K562 (cell line): Measurements from ENCODE around the gene SKIC2. TPM values are rescaled to one million over a fixed set of nuclear protein-coding genes. Genes with fewer than 3 reads are reported as not detected.

Source experiments
- EP400 ChIP-seq: fragments of 450-650 bp; IDR thresholded peaks from 2 replicates; pipeline ENCODE4 v1.6.1; 2017; ENCODE audit warnings: antibody characterized with exemption, mild to moderate bottlenecking, moderate library complexity
- FOS ChIP-seq: IDR thresholded peaks from 3 replicates; pipeline ENCODE4 v1.6.1; 2011; ENCODE audit not compliant: insufficient read length; ENCODE audit errors: extremely low read depth
- FOXJ2 ChIP-seq: fragments of 200-800 bp; sonication (Bioruptor generic); IDR thresholded peaks from 2 replicates; pipeline ENCODE4 v1.6.1; 2016; ENCODE audit warnings: missing genetic modification characterization, missing compliant biosample characterization
- GTF2A2 ChIP-seq: IDR thresholded peaks from 2 replicates; pipeline ENCODE4 v1.6.1; 2016; ENCODE audit warnings: mild to moderate bottlenecking, missing genetic modification characterization, missing compliant biosample characterization
- GTF2E2 ChIP-seq: fragments of 200-800 bp; sonication (Bioruptor generic); IDR thresholded peaks from 2 replicates; pipeline ENCODE4 v1.6.1; 2016; ENCODE audit warnings: missing genetic modification characterization, missing compliant biosample characterization
- TAF7 ChIP-seq: fragments of 450-650 bp; IDR thresholded peaks from 2 replicates; pipeline ENCODE4 v1.6.1; 2016; ENCODE audit warnings: missing genetic modification characterization, missing compliant biosample characterization
- TCF3 ChIP-seq: sonication (generic); formaldehyde crosslinking; IDR thresholded peaks from 2 replicates; pipeline ENCODE4 v1.4.0; 2020; ENCODE audit warnings: mild to moderate bottlenecking, missing genetic modification reagents
- TSC22D4 ChIP-seq: fragments of 450-650 bp; IDR thresholded peaks from 2 replicates; pipeline ENCODE4 v1.6.1; 2016; ENCODE audit warnings: missing genetic modification characterization, missing biosample characterization, control low read depth
- ZNF263 ChIP-seq: sonication (generic); formaldehyde crosslinking; IDR thresholded peaks from 2 replicates; pipeline ENCODE4 v1.8.0; 2022; ENCODE audit warnings: mild to moderate bottlenecking, missing genetic modification reagents, borderline replicate concordance
- polyA plus RNA-seq, 8 experiments: library from polyadenylated mRNA; depleted of rRNA in 4 of 8; stranded (reverse) in 5 of 8; unstranded in 3 of 8; fragments of >200 nt; fragmentation: Nextera tagmentation in 2 of 8; fragmentation: Illumina TruSeq in 1 of 8; extraction: Ambion mirVana in 2 of 8; extraction: Trizol in 1 of 8; gene quantifications; 2 replicates each; pipeline versions ENCODE4 v1.2.1 to v1.2.3, GENCODE V29; 2011 to 2014; ENCODE audit warnings: inconsistent platforms in 1 of 8, missing spikeins in 1 of 8
- total RNA-seq, 7 experiments: library from RNA; depleted of rRNA in 6 of 7; stranded (reverse); fragments of >200 nt in 6 of 7; fragmentation: Illumina TruSeq in 2 of 7; extraction: Trizol in 2 of 7; gene quantifications; 2 replicates each; pipeline versions ENCODE4 v1.2.1 to v1.2.3, GENCODE V29; 2011 to 2021; ENCODE audit warnings: low replicate concordance in 1 of 7
- TF ChIP-seq, protein P1 (sequence below), 2 experiments: fragments of 450-650 bp in 1 of 2; sonication (generic) in 1 of 2; formaldehyde crosslinking in 1 of 2; IDR thresholded peaks; 2 replicates each; pipeline versions ENCODE4 v1.7.1 to v1.9.0; 2016 to 2022; ENCODE audit warnings: inconsistent platforms in 1 of 2, mild to moderate bottlenecking in 1 of 2, missing genetic modification reagents in 1 of 2
- TF ChIP-seq, protein P2 (sequence below): sonication (generic); formaldehyde crosslinking; IDR thresholded peaks from 2 replicates; pipeline ENCODE4 v1.8.0; 2022; ENCODE audit warnings: mild to moderate bottlenecking, missing genetic modification reagents
- TF ChIP-seq, protein P3 (sequence below): fragments of 450-650 bp; formaldehyde crosslinking; IDR thresholded peaks from 2 replicates; pipeline ENCODE4 v1.4.0; 2022; ENCODE audit warnings: missing genetic modification characterization

SKIC2 gene
- total and polyA plus RNA-seq, 9 of the 15 experiments (the other 6 are each of a cell fraction or from before 2014, with no cell fraction given) = 3.3 to 94.6 (median 38.8) TPM

DNA sequence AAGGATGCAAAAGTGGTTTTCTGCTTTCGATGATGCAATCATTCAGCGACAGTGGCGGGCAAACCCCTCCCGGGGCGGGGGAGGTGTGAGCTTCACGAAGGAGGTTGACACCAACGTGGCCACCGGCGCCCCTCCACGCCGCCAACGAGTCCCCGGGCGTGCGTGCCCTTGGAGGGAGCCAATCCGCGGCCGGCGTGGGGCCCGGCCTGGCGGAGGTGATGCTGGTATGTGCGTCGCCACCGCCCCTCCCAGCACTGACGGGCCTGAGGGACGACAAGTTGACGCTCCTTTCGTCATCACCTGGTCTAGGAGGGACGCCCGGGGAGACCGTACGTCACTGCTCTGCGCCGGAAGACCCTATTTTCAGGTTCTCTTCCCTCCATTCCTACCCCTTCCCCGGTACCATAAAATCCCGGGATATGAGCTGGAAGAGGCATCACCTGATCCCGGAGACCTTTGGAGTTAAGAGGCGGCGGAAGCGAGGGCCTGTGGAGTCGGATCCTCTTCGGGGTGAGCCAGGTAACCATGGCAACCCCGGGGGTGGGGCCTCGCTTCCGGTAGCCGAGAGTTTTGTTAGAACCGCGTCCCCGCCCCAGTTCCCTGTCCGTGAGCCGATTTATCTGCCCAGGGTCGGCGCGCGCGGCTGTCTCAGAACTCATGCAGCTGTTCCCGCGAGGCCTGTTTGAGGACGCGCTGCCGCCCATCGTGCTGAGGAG is 13.2 kb downstream of the SKIC2 start, which contains the start of gene DXO (continued):
- TF ChIP-seq, protein P1, sequence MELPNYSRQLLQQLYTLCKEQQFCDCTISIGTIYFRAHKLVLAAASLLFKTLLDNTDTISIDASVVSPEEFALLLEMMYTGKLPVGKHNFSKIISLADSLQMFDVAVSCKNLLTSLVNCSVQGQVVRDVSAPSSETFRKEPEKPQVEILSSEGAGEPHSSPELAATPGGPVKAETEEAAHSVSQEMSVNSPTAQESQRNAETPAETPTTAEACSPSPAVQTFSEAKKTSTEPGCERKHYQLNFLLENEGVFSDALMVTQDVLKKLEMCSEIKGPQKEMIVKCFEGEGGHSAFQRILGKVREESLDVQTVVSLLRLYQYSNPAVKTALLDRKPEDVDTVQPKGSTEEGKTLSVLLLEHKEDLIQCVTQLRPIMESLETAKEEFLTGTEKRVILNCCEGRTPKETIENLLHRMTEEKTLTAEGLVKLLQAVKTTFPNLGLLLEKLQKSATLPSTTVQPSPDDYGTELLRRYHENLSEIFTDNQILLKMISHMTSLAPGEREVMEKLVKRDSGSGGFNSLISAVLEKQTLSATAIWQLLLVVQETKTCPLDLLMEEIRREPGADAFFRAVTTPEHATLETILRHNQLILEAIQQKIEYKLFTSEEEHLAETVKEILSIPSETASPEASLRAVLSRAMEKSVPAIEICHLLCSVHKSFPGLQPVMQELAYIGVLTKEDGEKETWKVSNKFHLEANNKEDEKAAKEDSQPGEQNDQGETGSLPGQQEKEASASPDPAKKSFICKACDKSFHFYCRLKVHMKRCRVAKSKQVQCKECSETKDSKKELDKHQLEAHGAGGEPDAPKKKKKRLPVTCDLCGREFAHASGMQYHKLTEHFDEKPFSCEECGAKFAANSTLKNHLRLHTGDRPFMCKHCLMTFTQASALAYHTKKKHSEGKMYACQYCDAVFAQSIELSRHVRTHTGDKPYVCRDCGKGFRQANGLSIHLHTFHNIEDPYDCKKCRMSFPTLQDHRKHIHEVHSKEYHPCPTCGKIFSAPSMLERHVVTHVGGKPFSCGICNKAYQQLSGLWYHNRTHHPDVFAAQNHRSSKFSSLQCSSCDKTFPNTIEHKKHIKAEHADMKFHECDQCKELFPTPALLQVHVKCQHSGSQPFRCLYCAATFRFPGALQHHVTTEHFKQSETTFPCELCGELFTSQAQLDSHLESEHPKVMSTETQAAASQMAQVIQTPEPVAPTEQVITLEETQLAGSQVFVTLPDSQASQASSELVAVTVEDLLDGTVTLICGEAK (IDR thresholded peaks at IDR 0.05) = peak; percentile 98
- TF ChIP-seq, protein P1 (CRISPR knock-in tag; IDR thresholded peaks at IDR 0.05) = no peak
- TF ChIP-seq ZNF263 (CRISPR knock-in tag) = no peak
- TF ChIP-seq TCF3 = peak; percentile 53
- TF ChIP-seq FOXJ2 (tag) = peak; percentile 88
- no peak for TF ChIP-seq TSC22D4
- TF ChIP-seq EP400 = peak; percentile 97
- TF ChIP-seq GTF2A2 (tag) = no peak
- no peak; the same call in none of the 2 replicates for TF ChIP-seq TAF7 (tag)
- TF ChIP-seq, protein P2, sequence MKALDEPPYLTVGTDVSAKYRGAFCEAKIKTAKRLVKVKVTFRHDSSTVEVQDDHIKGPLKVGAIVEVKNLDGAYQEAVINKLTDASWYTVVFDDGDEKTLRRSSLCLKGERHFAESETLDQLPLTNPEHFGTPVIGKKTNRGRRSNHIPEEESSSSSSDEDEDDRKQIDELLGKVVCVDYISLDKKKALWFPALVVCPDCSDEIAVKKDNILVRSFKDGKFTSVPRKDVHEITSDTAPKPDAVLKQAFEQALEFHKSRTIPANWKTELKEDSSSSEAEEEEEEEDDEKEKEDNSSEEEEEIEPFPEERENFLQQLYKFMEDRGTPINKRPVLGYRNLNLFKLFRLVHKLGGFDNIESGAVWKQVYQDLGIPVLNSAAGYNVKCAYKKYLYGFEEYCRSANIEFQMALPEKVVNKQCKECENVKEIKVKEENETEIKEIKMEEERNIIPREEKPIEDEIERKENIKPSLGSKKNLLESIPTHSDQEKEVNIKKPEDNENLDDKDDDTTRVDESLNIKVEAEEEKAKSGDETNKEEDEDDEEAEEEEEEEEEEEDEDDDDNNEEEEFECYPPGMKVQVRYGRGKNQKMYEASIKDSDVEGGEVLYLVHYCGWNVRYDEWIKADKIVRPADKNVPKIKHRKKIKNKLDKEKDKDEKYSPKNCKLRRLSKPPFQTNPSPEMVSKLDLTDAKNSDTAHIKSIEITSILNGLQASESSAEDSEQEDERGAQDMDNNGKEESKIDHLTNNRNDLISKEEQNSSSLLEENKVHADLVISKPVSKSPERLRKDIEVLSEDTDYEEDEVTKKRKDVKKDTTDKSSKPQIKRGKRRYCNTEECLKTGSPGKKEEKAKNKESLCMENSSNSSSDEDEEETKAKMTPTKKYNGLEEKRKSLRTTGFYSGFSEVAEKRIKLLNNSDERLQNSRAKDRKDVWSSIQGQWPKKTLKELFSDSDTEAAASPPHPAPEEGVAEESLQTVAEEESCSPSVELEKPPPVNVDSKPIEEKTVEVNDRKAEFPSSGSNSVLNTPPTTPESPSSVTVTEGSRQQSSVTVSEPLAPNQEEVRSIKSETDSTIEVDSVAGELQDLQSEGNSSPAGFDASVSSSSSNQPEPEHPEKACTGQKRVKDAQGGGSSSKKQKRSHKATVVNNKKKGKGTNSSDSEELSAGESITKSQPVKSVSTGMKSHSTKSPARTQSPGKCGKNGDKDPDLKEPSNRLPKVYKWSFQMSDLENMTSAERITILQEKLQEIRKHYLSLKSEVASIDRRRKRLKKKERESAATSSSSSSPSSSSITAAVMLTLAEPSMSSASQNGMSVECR = peak; percentile 99
- TF ChIP-seq, protein P3, sequence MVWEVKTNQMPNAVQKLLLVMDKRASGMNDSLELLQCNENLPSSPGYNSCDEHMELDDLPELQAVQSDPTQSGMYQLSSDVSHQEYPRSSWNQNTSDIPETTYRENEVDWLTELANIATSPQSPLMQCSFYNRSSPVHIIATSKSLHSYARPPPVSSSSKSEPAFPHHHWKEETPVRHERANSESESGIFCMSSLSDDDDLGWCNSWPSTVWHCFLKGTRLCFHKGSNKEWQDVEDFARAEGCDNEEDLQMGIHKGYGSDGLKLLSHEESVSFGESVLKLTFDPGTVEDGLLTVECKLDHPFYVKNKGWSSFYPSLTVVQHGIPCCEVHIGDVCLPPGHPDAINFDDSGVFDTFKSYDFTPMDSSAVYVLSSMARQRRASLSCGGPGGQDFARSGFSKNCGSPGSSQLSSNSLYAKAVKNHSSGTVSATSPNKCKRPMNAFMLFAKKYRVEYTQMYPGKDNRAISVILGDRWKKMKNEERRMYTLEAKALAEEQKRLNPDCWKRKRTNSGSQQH (CRISPR knock-in tag) = no peak
- TF ChIP-seq FOS = no peak
- no peak; the same call in 1 of the 2 replicates for TF ChIP-seq GTF2E2 (tag)
